Dedifferentiated amniotic fluid mesenchymal stem cell (primary cell): Measurements from ENCODE around the gene EXD2.
"Not testable (repeated sequence)": the region's sequence is repeated elsewhere in the genome, so short reads cannot be mapped to it uniquely, and the experiment has no call there.

Source experiments
- DNase-seq: peaks from one replicate; pipeline ENCODE4 v3.0.0-alpha.2; 2016; ENCODE audit errors: extremely low spot score

The EXD2 gene

DNA sequence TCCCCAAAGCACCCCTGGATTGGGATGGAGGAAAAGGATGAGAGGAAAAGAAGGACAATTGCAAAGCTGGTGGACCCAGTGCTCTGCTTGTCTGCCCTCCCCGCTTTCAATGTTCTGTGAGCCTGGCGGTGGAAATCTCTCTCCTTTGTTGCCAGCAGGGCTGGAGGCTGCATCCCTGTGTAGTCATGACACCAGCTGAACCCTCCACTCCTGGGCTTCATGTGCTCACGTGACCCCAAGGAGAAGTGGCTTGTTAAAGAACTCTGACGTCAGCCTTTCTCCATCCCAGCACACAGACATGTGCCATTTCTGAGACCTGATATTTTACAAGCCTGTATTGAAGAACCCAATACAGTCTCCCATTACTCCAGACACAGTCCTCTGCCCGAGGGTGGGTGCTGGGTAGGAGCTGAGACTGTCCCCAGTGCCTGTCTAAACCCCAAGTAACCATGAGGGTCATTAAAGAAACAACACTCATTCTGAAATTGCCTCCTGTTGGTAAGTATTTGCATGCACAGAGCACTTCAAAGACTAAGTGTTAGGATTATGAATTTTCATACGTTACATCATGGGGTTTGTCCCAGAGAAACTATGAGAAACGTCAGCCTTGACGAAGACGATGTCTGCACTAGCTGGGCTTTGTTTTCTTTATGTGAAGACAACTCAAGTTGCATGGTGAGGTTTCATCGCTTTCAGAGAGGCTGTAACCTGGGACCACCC is 90.3 kb downstream of the EXD2 start:
- no peak for DNase-seq

DNA sequence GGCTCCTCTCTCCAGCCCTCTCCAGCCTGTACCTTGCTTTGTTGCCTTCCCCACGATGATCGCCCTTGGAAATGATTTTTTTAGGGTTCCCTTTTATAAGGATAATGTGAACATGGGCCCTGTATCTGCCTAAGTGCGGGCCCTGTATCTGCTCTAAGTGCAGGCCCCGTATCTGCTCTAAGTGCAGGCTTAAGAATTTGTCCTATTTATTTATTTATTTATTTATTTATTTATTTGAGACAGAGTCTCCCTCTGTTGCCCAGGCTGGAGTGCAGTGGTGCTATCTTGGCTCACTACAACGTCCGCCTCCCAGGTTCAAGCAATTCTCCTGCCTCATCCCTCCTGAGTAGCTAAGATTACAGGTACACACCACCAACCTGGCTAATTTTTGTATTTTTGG is 91.2 kb downstream of the EXD2 start:
- DNase-seq = no peak

- DNase-seq = no peak
These were observed 92.9 kb downstream of the EXD2 start for GRCh38 chr14:69284170-69284569.

DNA sequence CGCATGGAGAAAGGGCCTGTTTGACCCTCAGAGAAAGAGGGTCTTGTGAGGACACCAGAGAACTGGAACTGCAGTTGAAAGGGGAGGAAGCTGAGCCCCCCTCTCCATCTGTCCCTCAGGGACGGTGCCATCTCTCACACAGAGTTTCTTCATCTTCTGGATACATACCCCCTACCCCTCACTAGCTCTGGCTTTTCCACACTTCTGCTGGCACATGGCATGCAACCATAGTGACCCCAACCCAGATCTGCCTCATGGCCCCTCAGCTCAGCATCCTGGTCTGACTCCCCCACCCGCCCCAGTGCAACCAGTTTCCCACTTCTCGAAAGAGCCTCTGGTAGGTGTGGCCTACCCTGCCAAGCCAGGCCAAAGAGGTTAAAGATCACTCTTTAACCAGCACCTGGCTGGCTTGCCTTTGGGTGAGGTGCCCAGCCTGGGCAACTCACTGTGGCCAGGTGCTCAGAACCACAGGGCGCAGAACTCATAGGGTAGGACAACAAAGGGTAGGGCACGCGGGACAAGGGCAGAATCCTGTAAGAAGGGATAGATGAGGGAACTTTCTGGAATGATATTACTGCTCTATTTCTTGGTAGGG is 94.5 kb downstream of the EXD2 start:
- no peak for DNase-seq

GRCh38 chr14:69287098-69288010 is 96.1 kb downstream of the EXD2 start:
- DNase-seq = no peak

DNA sequence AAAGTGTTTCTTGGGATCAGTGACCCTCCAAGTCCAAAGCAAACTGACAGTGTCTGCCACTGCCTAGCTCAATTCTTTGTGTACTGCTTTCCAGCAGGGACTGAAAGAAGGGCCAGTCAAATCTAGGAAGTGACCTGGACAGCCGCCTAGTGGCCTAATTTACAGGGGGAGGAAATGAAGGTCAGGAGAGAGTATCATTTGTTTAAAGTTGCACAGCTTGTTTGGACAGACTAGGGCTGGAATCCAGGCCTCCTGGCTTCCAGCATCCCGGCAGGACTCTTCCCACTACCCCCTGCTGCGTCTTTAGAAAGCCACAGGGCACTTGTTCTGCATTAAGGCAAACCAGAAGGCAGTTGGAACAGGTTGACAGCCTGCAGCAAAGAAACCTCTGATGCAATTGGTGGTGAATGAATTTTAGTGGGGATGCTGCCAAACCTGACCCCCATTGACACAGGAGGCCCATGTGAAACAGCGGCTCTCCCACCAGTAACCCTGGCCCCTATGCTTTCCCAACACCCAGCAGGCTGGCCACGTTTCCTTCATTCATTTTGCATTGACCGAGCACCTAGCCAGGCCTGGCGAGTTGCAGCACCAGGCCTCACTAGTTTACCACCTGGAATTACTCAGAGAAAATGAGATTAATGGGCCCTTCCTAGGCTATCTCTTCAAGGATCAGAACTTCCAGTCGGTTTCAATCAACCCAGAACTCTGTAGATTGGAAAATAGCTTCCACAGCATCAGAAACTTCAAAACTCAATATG is 96.9 kb downstream of the EXD2 start:
- no peak for DNase-seq

- no peak for DNase-seq
These were observed 97.8 kb downstream of the EXD2 start for GRCh38 chr14:69288956-69289705.

DNA sequence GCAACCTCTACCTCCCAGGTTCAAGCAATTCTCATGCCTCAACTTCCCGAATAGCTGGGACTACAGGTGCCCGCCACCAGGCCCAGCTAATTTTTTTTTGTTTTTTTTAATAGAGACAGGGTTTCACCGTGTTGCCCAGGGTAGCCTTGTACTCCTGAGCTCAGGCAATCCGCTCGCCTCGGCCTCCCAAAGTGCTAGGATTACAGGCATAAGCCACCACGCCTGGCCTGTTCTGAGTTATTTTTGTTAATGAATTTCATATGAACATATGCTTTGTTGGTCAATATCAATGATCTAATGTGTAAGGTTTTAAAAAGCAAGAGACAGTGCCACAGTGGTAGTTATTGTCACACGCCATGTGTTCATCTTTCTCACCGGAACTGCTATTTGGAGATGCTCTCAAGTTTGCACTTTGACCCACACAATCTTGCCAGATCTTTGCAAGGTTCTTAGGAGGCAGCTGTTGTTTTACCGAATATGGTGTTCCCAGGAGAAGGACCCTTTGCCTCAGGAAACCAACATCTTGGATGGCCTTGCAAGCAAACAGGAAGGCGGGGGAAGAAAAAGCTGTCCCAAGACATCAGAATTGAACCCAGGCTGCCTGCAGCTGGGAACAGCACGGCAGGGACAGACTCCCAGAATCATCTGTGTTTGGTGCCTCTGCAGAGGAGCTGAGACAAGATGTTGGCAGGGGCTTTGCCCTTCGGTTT is 98.7 kb downstream of the EXD2 start:
- no peak for DNase-seq

GRCh38 chr14:69290881-69291280 is 99.6 kb downstream of the EXD2 start:
- DNase-seq = not testable (repeated sequence)

DNA sequence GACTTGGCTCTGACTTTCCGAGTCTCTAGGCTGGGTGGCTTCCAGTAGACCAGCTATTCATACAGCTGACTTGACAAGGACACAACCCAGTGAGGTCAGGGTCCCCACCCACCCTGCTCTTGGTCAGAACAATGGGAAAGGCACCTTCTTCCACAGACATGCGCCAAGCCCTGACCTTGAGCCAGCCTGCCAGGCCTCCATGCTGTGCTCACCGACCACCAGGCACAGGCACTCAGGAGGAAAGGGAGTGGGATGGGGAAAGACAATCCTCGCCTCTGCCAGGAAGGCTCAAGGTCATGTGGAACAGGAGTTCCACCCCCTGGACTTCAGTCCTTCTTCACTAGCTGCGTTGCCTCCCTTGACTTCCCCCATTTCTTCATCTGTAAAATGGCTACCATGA is 100.1 kb downstream of the EXD2 start:
- no peak for DNase-seq

- DNase-seq = no peak
These were observed 100.7 kb downstream of the EXD2 start for GRCh38 chr14:69291891-69292561.
